HG03064 (cell line): Measurements from ENCODE around the gene STAT6.

Experiments used
- ATAC-seq: cut with Tn5 transposase; IDR thresholded peaks from one replicate; pipeline ENCODE4 v1.9.1; 2021; ENCODE audit warnings: low read depth; ENCODE audit not compliant: unreplicated experiment

STAT6 gene

DNA sequence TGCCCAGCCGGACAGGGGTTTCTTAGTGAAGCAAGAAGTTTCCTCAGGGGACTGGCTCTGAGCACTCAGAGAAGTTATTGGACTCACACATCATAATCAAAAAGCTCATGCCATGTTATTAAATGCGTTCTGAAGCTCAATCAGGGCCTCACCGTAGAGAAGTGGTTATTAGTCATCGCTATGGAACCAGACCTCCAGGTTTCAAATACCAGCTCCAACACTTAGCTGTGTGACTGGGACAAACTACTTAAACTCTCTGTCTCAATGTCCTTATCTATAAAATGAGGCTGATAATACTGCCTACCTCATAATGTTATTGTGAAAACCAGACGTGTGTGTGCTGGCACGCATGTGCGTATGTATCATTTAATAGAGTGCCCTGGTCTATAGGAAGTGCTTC is 7.3 kb downstream of the STAT6 start:
- ATAC-seq: no peak

DNA sequence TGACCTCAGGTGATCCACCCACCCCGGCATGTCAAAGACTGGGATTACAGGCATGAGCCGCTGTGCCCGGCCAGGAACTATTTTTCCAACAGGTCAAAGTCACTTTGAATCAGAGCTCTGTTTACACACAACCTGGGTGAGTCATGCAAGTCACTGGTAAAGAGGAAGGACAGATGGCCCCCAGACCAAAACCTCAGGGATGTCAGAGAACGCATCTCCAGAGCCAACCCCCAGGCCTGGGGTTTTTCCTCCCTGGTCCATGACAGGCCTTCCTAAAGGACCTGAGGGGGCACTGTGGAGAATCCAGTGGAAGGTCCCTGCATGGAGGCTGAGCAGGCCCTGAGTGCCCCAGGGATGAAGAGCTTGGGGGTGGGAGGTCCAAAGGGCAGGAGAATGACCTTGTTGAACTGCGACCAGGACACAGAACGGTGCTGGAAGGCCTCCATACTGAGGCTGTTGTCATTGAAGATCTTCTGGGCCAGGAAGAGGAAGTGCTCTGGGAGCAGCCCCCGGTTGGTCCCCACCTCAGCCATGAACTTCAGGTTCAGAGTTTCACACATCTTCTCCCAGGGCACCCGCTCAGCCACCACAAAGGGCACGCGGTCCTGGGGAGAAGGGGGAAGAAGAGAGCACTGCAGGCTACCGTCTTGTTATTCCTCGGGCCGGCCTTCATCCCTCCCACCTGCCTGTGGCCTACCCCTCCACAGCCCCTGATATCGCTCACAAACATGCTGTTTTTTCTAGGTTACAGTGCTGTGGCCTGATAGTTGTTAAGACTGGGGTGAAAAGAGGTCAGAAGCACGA is 9.1 kb downstream of the STAT6 start:
- ATAC-seq: no peak

DNA sequence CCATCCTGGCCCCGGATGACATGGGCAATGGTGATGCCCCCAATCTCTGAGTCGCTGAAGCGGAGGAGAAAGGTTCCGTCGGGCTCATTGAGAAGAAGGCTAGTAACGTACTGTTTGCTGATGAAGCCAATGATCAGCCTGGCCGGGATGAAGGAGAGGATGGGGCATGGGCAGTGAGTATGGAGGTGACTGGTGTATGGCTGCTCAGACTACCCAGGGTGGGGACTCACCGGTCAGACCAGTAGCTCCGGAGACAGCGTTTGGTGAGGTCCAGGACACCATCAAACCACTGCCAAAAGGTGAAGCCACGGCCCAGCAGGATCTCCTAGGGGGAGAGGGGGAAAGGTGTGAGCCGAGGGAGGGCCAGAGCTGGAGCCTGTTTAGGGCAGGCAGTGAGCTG is 11.4 kb downstream of the STAT6 start:
- no peak for ATAC-seq

GRCh38 chr12:57099047-57099714 is 12.0 kb downstream of the STAT6 start:
- ATAC-seq: no peak

- ATAC-seq: no peak
Observed at GRCh38 chr12:57098546-57098945, 12.6 kb downstream of the STAT6 start.

DNA sequence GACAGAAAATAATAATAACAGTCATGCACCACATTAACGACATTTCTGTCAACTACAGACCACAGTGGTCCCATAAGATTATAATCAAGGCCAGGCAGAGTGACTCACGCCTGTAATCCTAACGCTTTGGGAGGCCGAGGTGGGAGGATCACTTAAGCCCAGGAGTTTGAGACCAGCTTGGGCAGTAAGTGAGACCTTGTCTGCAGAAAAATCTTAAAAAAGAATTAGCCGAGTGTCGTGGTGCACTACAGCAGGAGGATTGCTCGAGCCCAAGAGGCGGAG is 13.7 kb downstream of the STAT6 start:
- no peak for ATAC-seq

DNA sequence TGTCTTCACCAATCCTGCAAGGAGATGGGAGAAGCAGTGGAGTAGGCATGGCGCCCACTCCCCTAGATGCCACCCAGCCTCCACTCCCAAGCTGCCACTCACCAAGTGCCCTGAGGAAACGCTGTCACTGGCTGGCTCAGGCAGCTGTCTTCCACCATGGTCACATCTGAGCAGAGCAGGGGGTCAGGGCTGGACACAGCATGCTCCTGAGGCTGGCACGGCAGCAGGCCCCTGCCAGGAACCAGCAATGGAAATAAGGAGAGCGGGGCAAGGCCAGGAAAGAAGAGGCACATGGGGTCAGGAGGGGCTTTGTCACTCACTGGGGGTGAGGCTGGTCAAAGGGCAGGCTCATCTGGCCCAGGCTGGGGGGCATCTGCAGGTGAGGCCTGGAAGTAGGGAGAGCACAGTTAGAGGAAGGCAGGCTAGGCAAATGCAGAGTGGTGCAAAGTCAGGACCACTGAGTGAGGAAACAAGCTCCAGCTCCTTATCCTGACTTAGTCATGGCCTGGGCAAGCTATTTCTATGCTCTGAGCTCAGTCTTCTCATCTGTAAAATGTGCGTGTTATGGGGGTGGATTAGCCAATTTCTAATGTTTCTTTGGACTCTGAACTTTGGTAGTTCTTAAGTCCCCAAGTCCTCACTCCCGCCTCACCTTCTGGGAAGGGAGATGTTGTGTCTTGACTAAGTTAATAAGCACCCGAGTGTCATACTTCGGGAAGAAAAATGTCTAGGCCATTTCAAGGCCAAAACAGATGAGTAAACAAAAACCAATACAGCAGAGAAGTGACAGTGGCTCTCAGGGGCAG is 14.2 kb downstream of the STAT6 start:
- ATAC-seq: no peak

DNA sequence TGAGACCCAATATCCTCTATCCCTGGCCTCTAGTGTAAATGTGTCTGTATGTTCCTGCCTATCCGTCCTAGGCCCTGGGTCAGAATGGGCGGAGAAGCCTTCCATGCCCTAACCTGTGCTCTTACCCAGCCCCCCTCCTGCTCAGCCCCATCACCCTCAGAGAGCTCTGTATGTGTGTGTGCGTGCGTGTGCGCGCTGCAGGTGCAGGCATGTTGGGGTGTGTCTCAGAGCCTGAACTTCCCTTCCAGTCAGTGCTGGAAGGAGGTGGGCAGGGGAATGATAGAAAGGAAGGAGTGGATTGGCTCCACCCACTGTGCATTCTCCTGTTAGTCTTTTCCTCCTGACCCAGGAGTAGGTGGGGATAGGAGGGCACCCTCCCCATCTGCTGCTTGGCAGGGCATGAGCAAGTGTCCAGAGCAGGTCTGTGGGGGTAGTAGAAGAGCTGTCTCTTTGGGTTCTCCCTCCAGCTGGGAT is 15.0 kb downstream of the STAT6 start:
- ATAC-seq: no peak

GRCh38 chr12:57095440-57095839 is 15.7 kb downstream of the STAT6 start:
- ATAC-seq: no peak

DNA sequence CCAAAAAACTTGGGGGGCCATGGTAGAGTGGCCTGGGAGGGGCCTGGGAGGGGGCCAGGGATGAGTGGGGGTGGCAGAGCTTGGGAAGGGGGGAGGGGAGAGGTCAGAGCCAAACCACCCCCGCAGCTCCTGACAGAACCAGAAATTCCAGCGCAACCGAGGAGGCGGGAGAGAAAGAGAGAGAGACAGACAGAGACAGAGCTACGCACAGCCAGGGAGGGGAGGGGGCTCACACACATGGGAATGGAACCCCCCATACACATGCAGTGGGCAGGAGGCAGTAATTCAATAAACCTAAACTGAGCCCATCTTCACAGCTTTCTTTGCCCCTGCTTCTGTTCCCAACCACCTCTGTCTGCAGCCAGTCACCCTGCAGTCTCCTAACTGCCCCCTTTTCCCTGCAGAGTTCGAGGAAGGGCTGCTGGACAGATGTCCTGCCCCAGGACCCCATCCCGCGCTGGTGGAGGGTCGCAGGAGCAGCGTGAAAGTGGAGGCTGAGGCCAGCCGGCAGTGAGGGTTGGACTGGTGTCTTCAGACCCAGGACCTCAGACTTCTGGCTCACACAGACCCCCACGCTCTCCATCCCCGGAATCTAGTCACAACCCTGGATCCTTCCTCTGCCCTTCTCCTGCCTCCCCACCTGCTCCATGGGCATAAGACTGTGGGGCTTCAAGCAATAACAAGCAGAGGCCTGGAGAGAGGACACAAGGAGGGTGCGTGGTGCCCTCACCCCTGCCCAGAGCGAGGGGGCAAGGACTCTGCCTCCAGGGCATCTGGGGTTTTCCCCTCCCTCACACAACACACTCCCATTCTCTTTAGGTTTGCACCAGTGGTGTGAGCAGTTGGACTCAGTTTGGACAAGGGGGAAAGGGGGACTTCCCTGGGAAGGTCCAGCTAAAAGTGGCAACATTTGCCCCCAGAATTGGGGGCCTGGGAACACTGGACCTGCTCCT is 16.7 kb downstream of the STAT6 start:
- ATAC-seq: no peak

DNA sequence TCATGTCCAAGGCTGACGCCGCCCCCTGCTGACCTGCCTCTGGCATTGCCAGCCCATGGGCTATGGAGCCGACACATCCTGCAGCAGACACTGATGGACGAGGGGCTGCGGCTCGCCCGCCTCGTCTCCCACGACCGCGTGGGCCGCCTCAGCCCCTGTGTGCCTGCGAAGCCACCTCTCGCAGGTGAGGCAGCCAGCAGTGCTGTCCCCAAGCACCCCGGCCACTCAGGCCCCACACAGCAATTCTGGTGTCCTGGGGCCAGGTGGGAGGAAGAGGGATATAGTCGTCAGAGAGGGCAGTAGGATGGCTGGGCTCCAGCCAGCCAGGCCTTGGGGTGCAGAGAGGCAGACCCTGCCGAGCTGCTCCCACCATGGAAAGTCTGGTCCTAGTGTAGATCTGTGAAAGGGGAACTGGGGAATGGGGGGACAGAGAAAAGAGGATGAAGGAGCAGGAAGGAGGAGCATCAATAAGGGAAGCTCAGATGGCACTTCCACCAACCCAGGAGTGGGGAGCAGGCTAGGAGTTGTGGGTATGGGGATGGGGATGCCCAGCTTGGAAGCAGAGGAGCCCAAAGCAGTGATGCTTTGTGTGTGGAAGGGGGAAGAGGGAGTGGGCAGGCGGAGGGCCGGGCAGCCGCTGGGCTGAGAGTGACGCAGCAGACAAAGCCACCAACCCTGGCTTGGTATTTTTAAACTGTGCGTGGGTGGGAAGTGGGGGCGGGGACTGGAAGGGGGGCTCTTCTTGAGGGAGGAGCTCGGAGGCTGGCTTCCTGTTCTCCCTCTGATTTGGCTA is 17.6 kb downstream of the STAT6 start:
- ATAC-seq: no peak

- ATAC-seq: no peak
Observed at GRCh38 chr12:57092876-57093414, 18.2 kb downstream of the STAT6 start.

- ATAC-seq: no peak
Observed at GRCh38 chr12:57092529-57092862, 18.7 kb downstream of the STAT6 start.

GRCh38 chr12:57091638-57092528 is 19.3 kb downstream of the STAT6 start:
- ATAC-seq: no peak

GRCh38 chr12:57090924-57091637 is 20.1 kb downstream of the STAT6 start:
- ATAC-seq: no peak

DNA sequence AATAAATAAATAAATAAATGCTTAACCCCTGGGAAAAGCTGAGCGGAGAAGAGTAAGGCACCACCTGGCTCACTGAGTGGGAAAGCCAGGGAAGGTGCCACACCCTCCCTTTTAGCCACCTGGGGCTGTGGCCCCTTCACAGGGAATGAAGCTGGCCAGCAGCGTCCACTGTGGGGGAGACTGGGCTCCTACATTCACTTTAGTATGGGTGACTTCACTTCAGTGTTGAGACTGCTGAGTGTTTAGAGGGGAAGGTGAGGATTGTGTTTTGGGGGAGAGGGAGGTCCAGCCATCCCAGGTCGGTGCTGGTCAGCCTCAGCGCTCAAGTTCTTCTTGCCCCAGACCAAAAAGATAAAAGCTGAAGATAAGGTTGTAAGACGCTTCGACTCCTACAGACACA is 20.7 kb downstream of the STAT6 start:
- ATAC-seq: no peak

GRCh38 chr12:57089271-57090245 is 21.6 kb downstream of the STAT6 start:
- no peak for ATAC-seq
